Measurements from ENCODE around the gene SPNS1.

DNA sequence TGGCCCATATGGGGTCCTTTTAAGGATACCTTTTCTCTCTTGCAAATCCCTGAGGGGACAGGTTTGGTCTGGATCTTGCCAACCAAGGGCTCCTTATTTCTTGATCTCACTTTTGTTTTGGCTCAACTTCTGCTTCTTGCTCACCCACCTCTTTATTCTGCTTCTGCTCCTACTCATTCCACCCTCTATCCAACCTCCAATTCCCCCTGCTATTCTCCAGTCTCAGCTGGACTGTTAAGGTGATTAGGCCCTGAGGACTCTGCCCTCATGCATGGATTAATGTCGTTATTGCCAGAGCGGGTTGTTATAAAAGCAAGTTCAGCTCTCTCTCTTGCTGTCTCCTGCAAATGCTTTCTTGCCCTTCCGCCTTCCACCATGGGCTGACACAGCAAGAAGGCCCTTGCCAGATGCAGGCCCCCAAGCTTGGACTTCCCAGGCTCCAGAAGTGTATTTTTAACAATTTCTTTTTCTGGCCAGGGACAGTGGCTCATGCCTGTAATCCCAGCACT is 40.0 kb downstream of the SPNS1 start:
- TF ChIP-seq GATA3 (IDR thresholded peaks at IDR 0.05; ENCODE audit: low read depth, low read length) (no peak), GATA2 (IDR thresholded peaks at IDR 0.05; ENCODE audit: low read depth, low read length) (no peak)
